SH-SY5Y (cell line): ENCODE results near the gene SPPL2B.

Experiments
- GATA2 ChIP-seq: IDR thresholded peaks from 2 replicates; pipeline ENCODE4 v1.6.1; 2011; ENCODE audit warnings: mild to moderate bottlenecking, low read depth, low read length
- GATA3 ChIP-seq: IDR thresholded peaks from 2 replicates; pipeline ENCODE4 v1.6.1; 2011; ENCODE audit warnings: low read depth, mild to moderate bottlenecking, low read length, moderate library complexity

- no peak for TF ChIP-seq GATA3
- TF ChIP-seq GATA2: no peak
Observed at GRCh38 chr19:2296141-2296540, 32.3 kb upstream of the SPPL2B start.
